T-cell (primary cell): ENCODE measurements around the gene KRTAP19-2. TPM values are rescaled to one million over a fixed set of nuclear protein-coding genes. Genes with fewer than 3 reads are reported as not detected.

Experiments used
- ATAC-seq, 4 experiments: fragments of 200-7000 bp in 3 of 4; fragments of 150-1000 bp in 1 of 4; cut with Tn5 transposase; replicated peaks in 1 of 4; 1 replicate in 3 of 4; 2 replicates in 1 of 4; pipeline ENCODE4 v1.10.0; 2021; ENCODE audit warnings: moderate library complexity in 3 of 4, mild to moderate bottlenecking in 2 of 4, moderate number of reproducible peaks in 1 of 4
- CTCF ChIA-PET, 2 donors: fragments of 300-600 bp; sonication (Branson Sonifier 250); formaldehyde crosslinking; loops; one replicate each; lab custom pipeline; 2022; ENCODE audit warnings: antibody characterized with exemption in 2 of 2; lab: Charles Lee
- POLR2A ChIA-PET, 2 donors: fragments of 300-600 bp; sonication (Branson Sonifier 250); formaldehyde crosslinking; loops; one replicate each; lab custom pipeline; 2022; ENCODE audit warnings: antibody characterized with exemption in 2 of 2; lab: Charles Lee
- DNase-seq, 35 experiments: peaks; one replicate each; pipeline versions ENCODE4 v3.0.0 to v3.0.0-alpha.2; 2013 to 2023
- H3K27ac ChIP-seq: one replicate; pipeline ENCODE4 v1.5.1; 2013; ENCODE audit warnings: low read length
- H3K27me3 ChIP-seq, 2 experiments: replicated peaks in 1 of 2; 1 replicate in 1 of 2; 2 replicates in 1 of 2; pipeline versions ENCODE4 v1.6.1 to v1.7.0; 2013; ENCODE audit warnings: low read length in 1 of 2, mixed read lengths in 1 of 2; ENCODE audit not compliant: control insufficient read depth in 2 of 2, insufficient read depth in 2 of 2; ENCODE audit errors: extremely low read depth in 1 of 2
- H3K36me3 ChIP-seq, 2 donors: 1 replicate in 1 of 2; 2 replicates in 1 of 2; pipeline versions ENCODE4 v1.6.1 to v1.7.0; 2013; ENCODE audit warnings: low read length in 1 of 2; ENCODE audit not compliant: control insufficient read depth in 2 of 2, insufficient read depth in 1 of 2; ENCODE audit errors: extremely low read depth in 1 of 2
- H3K4me1 ChIP-seq, 2 experiments: 1 replicate in 1 of 2; 2 replicates in 1 of 2; pipeline versions ENCODE4 v1.6.1 to v1.7.0; 2013; ENCODE audit warnings: low read length in 2 of 2, mixed read lengths in 1 of 2; ENCODE audit not compliant: insufficient read depth in 2 of 2, control insufficient read depth in 1 of 2; ENCODE audit errors: extremely low read depth in 1 of 2
- H3K4me3 ChIP-seq, 2 donors: 1 replicate in 1 of 2; 2 replicates in 1 of 2; pipeline versions ENCODE4 v1.5.1 to v1.7.0; 2013; ENCODE audit warnings: mild to moderate bottlenecking in 2 of 2, low read length in 1 of 2, moderate library complexity in 1 of 2; ENCODE audit not compliant: control insufficient read depth in 1 of 2; ENCODE audit errors: extremely low read depth in 1 of 2
- H3K9me3 ChIP-seq: 2 replicates; pipeline ENCODE4 v1.7.0; 2013
- H3K27ac Mint-ChIP-seq, 2 donors: one replicate each; pipeline ENCODE4 v1.8.0; 2020 to 2021; ENCODE audit warnings: mild to moderate bottlenecking in 2 of 2, mixed read lengths in 2 of 2
- H3K27me3 Mint-ChIP-seq, 2 donors: one replicate each; pipeline ENCODE4 v1.8.0; 2021 to 2022; ENCODE audit warnings: mixed read lengths in 2 of 2
- H3K36me3 Mint-ChIP-seq: one replicate; pipeline ENCODE4 v1.8.0; 2021; ENCODE audit warnings: mixed read lengths
- H3K4me1 Mint-ChIP-seq, 3 donors: one replicate each; pipeline ENCODE4 v1.8.0; 2020 to 2022; ENCODE audit warnings: mixed read lengths in 3 of 3, mild to moderate bottlenecking in 1 of 3
- H3K4me3 Mint-ChIP-seq, 3 donors: one replicate each; pipeline ENCODE4 v1.8.0; 2020 to 2022; ENCODE audit warnings: mild to moderate bottlenecking in 3 of 3, mixed read lengths in 3 of 3, moderate library complexity in 3 of 3
- H3K9me3 Mint-ChIP-seq, 3 donors: one replicate each; pipeline ENCODE4 v1.8.0; 2020 to 2022; ENCODE audit warnings: mixed read lengths in 3 of 3
- WGBS: methylation state at CpG from one replicate; pipeline ENCODE4 v1.1.5; 2013; ENCODE audit warnings: missing lambda C conversion rate; ENCODE audit not compliant: insufficient coverage; 5-methylcytosine and 5-hydroxymethylcytosine counted together
- total RNA-seq, 35 experiments: library from RNA in 6 of 35; stranded (reverse) in 6 of 35; fragments of 120-200 nt in 1 of 35; gene quantifications; one replicate each; pipeline versions ENCODE4 v1.2.1 to v1.2.4 and lab custom pipeline; 2013 to 2026

Gene KRTAP19-2
- total RNA-seq, 5 donors from 2014 or later (not counting 1 experiment from before 2014, with no cell fraction given): not detected

DNA sequence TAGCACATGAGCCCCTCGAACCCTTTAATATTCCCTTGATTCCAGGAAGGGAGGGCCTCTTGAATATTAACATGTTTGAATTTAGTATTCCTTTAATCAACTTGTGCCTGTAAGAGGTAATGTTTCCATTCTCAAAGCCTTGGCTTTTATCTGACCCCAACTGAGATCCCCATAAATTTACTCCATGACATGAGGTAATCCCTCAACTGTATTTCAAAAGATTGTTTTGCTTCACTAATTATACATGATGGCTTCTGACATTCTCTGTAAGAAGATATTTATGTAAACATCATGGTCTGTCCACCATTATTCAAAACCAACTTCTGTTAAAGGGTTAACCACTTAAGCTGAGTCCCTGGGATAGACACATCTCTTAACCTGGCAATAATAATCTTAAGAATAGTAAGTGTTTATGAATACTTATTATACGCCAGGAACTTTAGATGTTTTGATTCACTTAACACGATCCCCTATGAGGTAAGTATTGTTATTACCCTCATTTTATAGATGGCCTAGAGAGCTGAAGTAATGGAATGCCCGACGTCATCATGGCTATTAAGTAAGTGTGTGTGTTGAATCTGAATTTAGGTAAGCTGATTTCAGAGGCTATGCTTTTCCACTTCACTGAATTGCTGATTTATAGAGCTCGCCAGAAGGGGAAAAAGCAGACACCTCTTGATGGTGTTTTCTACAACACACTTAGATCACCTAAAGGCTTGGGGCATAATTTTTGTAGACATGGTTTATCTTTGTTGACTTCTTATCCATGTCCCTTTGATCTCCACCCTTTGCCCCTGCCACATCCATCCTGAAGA is 18.1 kb downstream of the KRTAP19-2 start:
- H3K4me1 ChIP-seq: no peaks in the 10 kb centered on the region
- no peak overlapping the region for H3K4me3 ChIP-seq
- Mint-ChIP-seq H3K27me3 (peaks cover 4 to 8% of the 10 kb centered on the region in 2 donors), H3K9me3 (peaks cover 0 to 3% (median 0%) of the 10 kb centered on the region in 3 donors), H3K36me3 (no peaks in the 10 kb centered on the region), H3K27ac (no peak overlapping the region), H3K4me3 (no peak overlapping the region), H3K4me1 (no peaks in the 10 kb centered on the region)
- ChIA-PET POLR2A (no interaction called here), CTCF (interaction anchor here in 1 of 2 donors (0.6 kb wide), 1 partner anchor 587 kb away, joined by 3 read pairs; no protein-coding TSS in a partner anchor)
- DNase-seq (no peak), ATAC-seq (no peak)
- H3K27me3 ChIP-seq: no peaks in the 10 kb centered on the region
- WGBS: no CpG with 5 or more reads among the region's 6 CpGs
- H3K36me3 ChIP-seq: no peaks in the 10 kb centered on the region
- no peak overlapping the region for H3K27ac ChIP-seq
- no peaks in the 10 kb centered on the region for H3K9me3 ChIP-seq

DNA sequence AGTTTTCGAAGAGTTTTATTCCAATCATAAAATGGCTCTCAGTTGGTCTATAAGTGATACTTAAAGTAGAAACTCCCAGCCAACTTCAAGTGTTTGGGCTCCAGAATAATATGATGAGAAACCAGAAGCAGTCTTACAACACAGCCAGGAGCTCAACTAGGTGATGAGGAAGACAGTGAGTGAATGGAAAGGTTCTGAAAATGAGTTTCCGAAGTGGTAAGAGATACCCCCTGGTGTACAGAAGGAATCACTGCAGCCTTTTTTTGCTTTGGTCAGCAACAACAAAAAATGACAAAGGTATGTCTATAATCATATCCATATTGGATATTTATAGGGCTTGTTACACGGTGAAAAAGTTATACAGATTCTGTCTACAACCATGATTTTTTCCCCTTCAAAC is 23.5 kb downstream of the KRTAP19-2 start:
- no peak overlapping the region for H3K4me3 Mint-ChIP-seq
- H3K4me1 Mint-ChIP-seq: no peaks in the 10 kb centered on the region
- ChIA-PET POLR2A (no interaction called here), CTCF (no interaction called here)
- DNase-seq (no peak), ATAC-seq (no peak)
- no peaks in the 10 kb centered on the region for H3K36me3 Mint-ChIP-seq
- Histone ChIP-seq H3K27me3 (no peaks in the 10 kb centered on the region), H3K9me3 (no peaks in the 10 kb centered on the region), H3K36me3 (no peaks in the 10 kb centered on the region), H3K27ac (no peak overlapping the region), H3K4me1 (no peaks in the 10 kb centered on the region), H3K4me3 (no peak overlapping the region)
- peaks cover 4 to 8% of the 10 kb centered on the region in 2 donors for H3K27me3 Mint-ChIP-seq
- peaks cover 0 to 3% (median 0%) of the 10 kb centered on the region in 3 donors for H3K9me3 Mint-ChIP-seq
- no CpG with 5 or more reads among the region's 3 CpGs for WGBS
- H3K27ac Mint-ChIP-seq: no peak overlapping the region

DNA sequence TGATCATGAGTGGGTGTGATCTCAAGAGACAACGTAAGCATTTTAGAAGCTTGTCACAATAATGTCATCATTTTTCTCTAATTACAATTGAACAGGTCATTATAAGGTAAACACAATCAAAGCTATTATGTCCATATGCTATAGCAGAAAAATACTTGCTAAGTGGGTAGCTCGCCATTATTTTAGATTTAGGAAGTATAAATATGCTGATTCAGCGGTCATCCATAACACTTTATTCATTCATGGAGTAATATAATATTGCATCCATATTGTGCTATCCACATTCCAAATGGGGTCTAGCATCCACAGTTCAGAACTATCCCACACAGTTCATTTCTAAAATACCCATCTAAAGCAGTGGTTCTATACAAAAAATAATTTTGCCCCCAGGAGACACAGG is 38.7 kb downstream of the KRTAP19-2 start:
- DNase-seq (no peak), ATAC-seq (no peak)
- POLR2A ChIA-PET: no interaction called here
- Histone ChIP-seq H3K27ac (no peak overlapping the region), H3K27me3 (no peaks in the 10 kb centered on the region), H3K4me3 (no peak overlapping the region), H3K36me3 (no peaks in the 10 kb centered on the region), H3K9me3 (no peaks in the 10 kb centered on the region), H3K4me1 (no peaks in the 10 kb centered on the region)
- Mint-ChIP-seq H3K4me1 (no peaks in the 10 kb centered on the region), H3K27ac (no peak overlapping the region), H3K9me3 (no peaks in the 10 kb centered on the region), H3K36me3 (no peaks in the 10 kb centered on the region), H3K27me3 (peaks cover 2 to 8% of the 10 kb centered on the region in 2 donors), H3K4me3 (no peak overlapping the region)
- no CpG with 5 or more reads among the region's 3 CpGs for WGBS
- CTCF ChIA-PET: no interaction called here

DNA sequence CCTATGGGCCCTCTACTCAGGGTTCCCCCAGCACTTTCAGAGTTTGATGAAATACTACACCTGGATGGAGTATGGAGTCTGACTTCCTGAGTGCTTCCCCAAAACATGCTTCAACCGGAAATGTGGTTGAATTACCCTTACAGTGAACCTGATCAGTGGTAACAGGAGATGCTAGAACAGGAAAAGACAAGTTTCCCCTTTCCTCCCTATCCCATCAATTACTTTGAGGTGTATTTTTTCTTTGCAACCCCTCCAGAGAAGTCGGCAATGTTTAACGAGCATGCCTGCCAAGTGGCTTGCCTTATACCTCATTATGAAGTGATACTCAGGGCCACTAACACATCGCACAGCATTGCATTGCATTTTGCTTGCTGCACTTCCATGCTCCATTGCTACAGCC is 40.2 kb downstream of the KRTAP19-2 start:
- Histone ChIP-seq H3K4me1 (no peaks in the 10 kb centered on the region), H3K9me3 (no peaks in the 10 kb centered on the region), H3K4me3 (no peak overlapping the region), H3K36me3 (no peaks in the 10 kb centered on the region), H3K27ac (no peak overlapping the region), H3K27me3 (no peaks in the 10 kb centered on the region)
- WGBS: 0% methylated on average over 3 of the region's 4 CpGs
- Mint-ChIP-seq H3K4me1 (no peaks in the 10 kb centered on the region), H3K27ac (no peak overlapping the region), H3K36me3 (no peaks in the 10 kb centered on the region), H3K9me3 (no peaks in the 10 kb centered on the region), H3K27me3 (peaks cover 2 to 8% of the 10 kb centered on the region in 2 donors), H3K4me3 (no peak overlapping the region)
- POLR2A ChIA-PET: no interaction called here
- CTCF ChIA-PET: no interaction called here
- DNase-seq (no peak), ATAC-seq (no peak)

DNA sequence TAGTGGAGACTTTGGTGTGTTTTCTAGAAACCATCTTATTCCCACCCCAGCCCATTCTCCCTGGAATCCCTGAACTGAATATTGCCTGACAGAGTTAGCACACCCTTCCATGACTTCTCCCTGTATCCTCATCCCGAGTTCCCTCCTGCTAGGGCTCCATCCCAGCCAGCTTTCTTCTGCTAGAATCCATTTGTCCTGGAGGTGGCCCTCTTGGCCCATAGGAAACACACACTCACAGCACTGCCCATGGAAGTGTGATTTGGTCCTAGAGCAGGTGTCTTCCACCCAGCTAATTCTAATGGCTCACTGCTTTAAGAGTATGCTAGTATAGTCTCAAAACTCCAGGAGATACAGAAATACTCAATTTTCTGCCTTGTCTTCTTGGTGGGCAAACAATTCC is 43.0 kb downstream of the KRTAP19-2 start:
- WGBS: 20% methylated on average over 1 of the region's 1 CpG
- no peaks in the 10 kb centered on the region for H3K4me1 ChIP-seq
- H3K27ac ChIP-seq: no peak overlapping the region
- no peak overlapping the region for H3K4me3 Mint-ChIP-seq
- H3K9me3 ChIP-seq: no peaks in the 10 kb centered on the region
- no peaks in the 10 kb centered on the region for H3K4me1 Mint-ChIP-seq
- H3K27me3 ChIP-seq: no peaks in the 10 kb centered on the region
- ATAC-seq (no peak), DNase-seq (no peak)
- H3K9me3 Mint-ChIP-seq: no peaks in the 10 kb centered on the region
- ChIA-PET CTCF (no interaction called here), POLR2A (no interaction called here)
- H3K27ac Mint-ChIP-seq: no peak overlapping the region
- peaks cover 2 to 17% of the 10 kb centered on the region in 2 donors for H3K27me3 Mint-ChIP-seq
- no peaks in the 10 kb centered on the region for H3K36me3 ChIP-seq
- H3K36me3 Mint-ChIP-seq: no peaks in the 10 kb centered on the region
- H3K4me3 ChIP-seq: no peak overlapping the region

DNA sequence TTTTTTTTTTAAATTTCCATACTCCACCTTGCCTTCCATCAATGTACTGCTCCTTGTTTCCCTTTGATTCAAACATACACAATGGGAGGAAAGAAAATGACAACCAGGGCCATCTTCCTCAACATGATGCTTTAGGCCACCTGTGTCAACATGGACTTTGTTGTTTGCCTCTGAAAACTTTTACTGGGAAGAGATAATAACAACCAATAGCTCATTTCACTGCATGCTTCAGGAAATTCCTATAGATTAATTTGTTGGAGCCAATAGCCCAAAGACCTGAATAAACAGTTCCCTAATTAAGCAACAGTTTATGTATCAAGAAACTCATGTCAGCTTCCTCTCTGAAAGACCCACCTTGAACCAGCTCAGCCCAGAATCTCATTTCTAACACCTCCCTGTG is 44.0 kb downstream of the KRTAP19-2 start:
- Histone ChIP-seq H3K27ac (no peak overlapping the region), H3K9me3 (no peaks in the 10 kb centered on the region), H3K4me1 (no peaks in the 10 kb centered on the region), H3K27me3 (no peaks in the 10 kb centered on the region), H3K4me3 (no peak overlapping the region), H3K36me3 (no peaks in the 10 kb centered on the region)
- no peak overlapping the region for H3K4me3 Mint-ChIP-seq
- H3K9me3 Mint-ChIP-seq: no peaks in the 10 kb centered on the region
- DNase-seq (no peak), ATAC-seq (no peak)
- H3K27ac Mint-ChIP-seq: no peak overlapping the region
- peaks cover 2 to 17% of the 10 kb centered on the region in 2 donors for H3K27me3 Mint-ChIP-seq
- no peaks in the 10 kb centered on the region for H3K4me1 Mint-ChIP-seq
- CTCF ChIA-PET: no interaction called here
- no peaks in the 10 kb centered on the region for H3K36me3 Mint-ChIP-seq
- POLR2A ChIA-PET: interaction anchor here in 1 of 2 donors (0.5 to 0.7 kb wide), 3 partner anchors 9 to 44 kb away, joined by 3 to 4 read pairs (median 3); partner anchors contain the start of gene KRTAP19-2
